HepG2 (cell line): ENCODE data around the gene FAM241B. TPM values are rescaled to one million over a fixed set of nuclear protein-coding genes. Genes with fewer than 3 reads are reported as not detected.

Source experiments
- ATAC-seq: fragments of 200-7000 bp; cut with Tn5 transposase; 3 replicates; pipeline ENCODE4 v1.9.1; 2020; ENCODE audit warnings: mild to moderate bottlenecking, moderate library complexity
- BruUV-seq: library from RNA; stranded (reverse); fragments of 400-500 nt; replicated peaks from 2 replicates; lab custom pipeline; 2021; lab: Mats Ljungman, UMichigan
- CTCF ChIA-PET: fragments of 300-600 bp; formaldehyde crosslinking; extraction: SDS; loops from one replicate; lab custom pipeline; 2021; ENCODE audit warnings: low total read pairs, inconsistent platforms, low intra/inter-chr PET ratio; lab: Yijun Ruan, JAX
- POLR2A ChIA-PET: fragments of 350-600 bp; sonication (Branson Sonifier 250); formaldehyde crosslinking; loops from one replicate; lab custom pipeline; 2020; ENCODE audit warnings: antibody characterized with exemption, inconsistent platforms; lab: Yijun Ruan, JAX
- DNase-seq: peaks from one replicate; pipeline ENCODE4 v3.0.0-alpha.2; 2015; ENCODE audit warnings: low spot score
- FAIRE-seq: peaks from 3 replicates; lab custom pipeline; 2011; peaks lifted over from hg19 to GRCh38; lab: Jason Lieb, UNC
- H2AFZ ChIP-seq: one replicate; pipeline ENCODE4 v1.6.1; 2011; ENCODE audit warnings: low read length, inconsistent platforms
- H3K27ac ChIP-seq: fragments of 300-600 bp; 3 replicates; pipeline ENCODE4 v1.8.0; 2011; ENCODE audit warnings: mixed run types, mild to moderate bottlenecking, mixed read lengths, low read length, inconsistent platforms; ENCODE audit not compliant: insufficient read depth; ENCODE audit errors: extremely low read length
- H3K27me3 ChIP-seq, 2 experiments: fragments of 200-600 bp in 1 of 2; 2 replicates in 1 of 2; 3 replicates in 1 of 2; pipeline versions ENCODE4 v1.6.0 to v1.8.0; 2011; ENCODE audit warnings: low read length in 2 of 2, mild to moderate bottlenecking in 2 of 2, moderate library complexity in 2 of 2, inconsistent platforms in 1 of 2; ENCODE audit not compliant: insufficient read depth in 2 of 2, control insufficient read depth in 1 of 2
- H3K36me3 ChIP-seq, 2 experiments: fragments of 200-600 bp in 1 of 2; replicated peaks in 1 of 2; 2 replicates in 1 of 2; 3 replicates in 1 of 2; pipeline versions ENCODE4 v1.5.1 to v1.8.0; 2011; ENCODE audit warnings: low read length in 2 of 2, inconsistent platforms in 1 of 2; ENCODE audit not compliant: insufficient read depth in 2 of 2, control insufficient read depth in 1 of 2
- H3K4me1 ChIP-seq: 2 replicates; pipeline ENCODE4 v1.5.1; 2012; ENCODE audit warnings: low read length, inconsistent platforms; ENCODE audit not compliant: insufficient read depth
- H3K4me2 ChIP-seq: 2 replicates; pipeline ENCODE4 v1.6.0; 2011; ENCODE audit warnings: low read depth, low read length, inconsistent platforms
- H3K4me3 ChIP-seq, 3 experiments: fragments of 200-600 bp in 1 of 3; sonication (generic), shearing (Covaris generic) in 1 of 3; replicated peaks in 1 of 3; 2 replicates each; pipeline ENCODE4 v1.5.1; 2011 to 2016; ENCODE audit warnings: low read length in 3 of 3, inconsistent platforms in 2 of 3, low read depth in 2 of 3, mild to moderate bottlenecking in 2 of 3, control low read depth in 1 of 3, mixed read lengths in 1 of 3; ENCODE audit not compliant: insufficient read depth in 1 of 3
- H3K79me2 ChIP-seq: one replicate; pipeline ENCODE4 v1.6.1; 2011; ENCODE audit warnings: low read length, inconsistent platforms; ENCODE audit not compliant: insufficient read depth
- H3K9ac ChIP-seq: 2 replicates; pipeline ENCODE4 v1.6.0; 2011; ENCODE audit warnings: mild to moderate bottlenecking, low read depth, low read length, inconsistent platforms; ENCODE audit not compliant: insufficient read depth
- H3K9me3 ChIP-seq: 2 replicates; pipeline ENCODE4 v1.5.1; 2012; ENCODE audit warnings: mild to moderate bottlenecking, low read length
- H4K20me1 ChIP-seq: 2 replicates; pipeline ENCODE4 v1.6.0; 2011; ENCODE audit warnings: inconsistent platforms, mild to moderate bottlenecking, low read length, moderate library complexity; ENCODE audit not compliant: insufficient read depth
- DR1 ChIP-seq: sonication (generic); formaldehyde crosslinking; IDR thresholded peaks from 2 replicates; pipeline ENCODE4 v1.8.0; 2021; ENCODE audit warnings: mild to moderate bottlenecking, missing genetic modification reagents, inconsistent platforms
- FLYWCH1 ChIP-seq: sonication (generic); formaldehyde crosslinking; IDR thresholded peaks from 2 replicates; pipeline ENCODE4 v1.8.1; 2023; ENCODE audit warnings: mild to moderate bottlenecking, missing genetic modification reagents
- FOXA1 ChIP-seq, 2 experiments: fragments of 450-650 bp in 1 of 2; sonication (generic) in 1 of 2; formaldehyde crosslinking in 1 of 2; IDR thresholded peaks; 2 replicates each; pipeline versions ENCODE4 v1.4.0 to v1.6.1; 2016 to 2020; ENCODE audit warnings: missing genetic modification reagents in 1 of 2
- GABPA ChIP-seq, 2 experiments: IDR thresholded peaks; 2 replicates each; pipeline ENCODE4 v1.6.1; 2011 to 2016; ENCODE audit warnings: low read depth in 2 of 2, low read length in 1 of 2, missing biosample characterization in 1 of 2, missing genetic modification characterization in 1 of 2
- IRF1 ChIP-seq: sonication (generic); formaldehyde crosslinking; IDR thresholded peaks from 2 replicates; pipeline ENCODE4 v1.4.0; 2020; ENCODE audit warnings: low read depth, mild to moderate bottlenecking, missing genetic modification reagents
- KDM2A ChIP-seq: sonication (generic); formaldehyde crosslinking; IDR thresholded peaks from 2 replicates; pipeline ENCODE4 v1.4.0; 2020; ENCODE audit warnings: low read depth, missing genetic modification reagents, borderline replicate concordance
- PPARG ChIP-seq: conservative IDR thresholded peaks from 2 replicates; pipeline ENCODE4 v1.6.1; 2016; ENCODE audit warnings: missing biosample characterization, missing genetic modification reagents
- THAP11 ChIP-seq: IDR thresholded peaks from 2 replicates; pipeline ENCODE4 v1.6.1; 2016; ENCODE audit warnings: missing biosample characterization, missing genetic modification reagents
- ZBTB39 ChIP-seq: sonication (generic); formaldehyde crosslinking; IDR thresholded peaks from 2 replicates; pipeline ENCODE4 v1.5.0; 2020; ENCODE audit warnings: missing genetic modification reagents
- ZBTB7A ChIP-seq: sonication (generic); formaldehyde crosslinking; IDR thresholded peaks from 2 replicates; pipeline ENCODE4 v1.8.0; 2022; ENCODE audit warnings: mild to moderate bottlenecking, missing genetic modification reagents
- ZC3H13 ChIP-seq: sonication (generic); formaldehyde crosslinking; IDR thresholded peaks from 2 replicates; pipeline ENCODE4 v1.8.1; 2023; ENCODE audit warnings: mild to moderate bottlenecking, missing genetic modification reagents, moderate library complexity
- ZNF530 ChIP-seq: sonication (generic); formaldehyde crosslinking; IDR thresholded peaks from 2 replicates; pipeline ENCODE4 v1.5.0; 2020; ENCODE audit warnings: low read depth, mild to moderate bottlenecking, missing genetic modification reagents
- ZNF749 ChIP-seq: sonication (generic); formaldehyde crosslinking; IDR thresholded peaks from 2 replicates; pipeline ENCODE4 v1.8.0; 2022; ENCODE audit warnings: mild to moderate bottlenecking, missing genetic modification reagents, moderate library complexity, borderline replicate concordance
- ZSCAN20 ChIP-seq: sonication (generic); formaldehyde crosslinking; IDR thresholded peaks from 2 replicates; pipeline ENCODE4 v1.4.0; 2020; ENCODE audit warnings: missing genetic modification reagents, mild to moderate bottlenecking, borderline replicate concordance
- WGBS: methylation state at CpG from one replicate; pipeline ENCODE4 v1.1.6; 2017; ENCODE audit warnings: low lambda C conversion rate; 5-methylcytosine and 5-hydroxymethylcytosine counted together
- in situ Hi-C: cut with HindIII; loops from 2 replicates; pipeline ENCODE4 v1.10.0; 2017; ENCODE audit warnings: low pct_unique_long_range_greater_than_20kb; ENCODE audit not compliant: extremely low pct_ligation_motif_present
- intact Hi-C: fragments of 100-400 bp; cut with micrococcal nuclease; formaldehyde crosslinking; loops from one replicate; pipeline ENCODE4 v1.10.0; 2022; ENCODE audit not compliant: unreplicated experiment
- polyA plus RNA-seq, 8 experiments: library from polyadenylated mRNA; depleted of rRNA in 3 of 8; stranded (reverse) in 7 of 8; unstranded in 1 of 8; fragments of >200 nt; fragmentation: Illumina TruSeq in 4 of 8; extraction: Trizol in 4 of 8; gene quantifications; 2 replicates each; pipeline versions ENCODE4 v1.2.1 to v1.2.3, GENCODE V29; 2011 to 2016; ENCODE audit warnings: low read depth in 4 of 8, missing spikeins in 1 of 8, mixed read lengths in 1 of 8; ENCODE audit not compliant: insufficient read depth in 1 of 8
- total RNA-seq, 5 experiments: library from RNA; depleted of rRNA; stranded (reverse); fragments of >200 nt; fragmentation: Illumina TruSeq; extraction: Trizol; gene quantifications; 2 replicates each; pipeline ENCODE4 v1.2.3, GENCODE V29; 2016; ENCODE audit warnings: low read depth in 1 of 5
- TF ChIP-seq, protein P1 (sequence below): sonication (generic); formaldehyde crosslinking; IDR thresholded peaks from 2 replicates; pipeline ENCODE4; 2020; ENCODE audit warnings: missing genetic modification reagents, mild to moderate bottlenecking, borderline replicate concordance
- TF ChIP-seq, protein P2 (sequence below): sonication (generic); formaldehyde crosslinking; conservative IDR thresholded peaks from 2 replicates; pipeline ENCODE4 v1.8.1; 2023; ENCODE audit warnings: missing genetic modification reagents
- TF ChIP-seq, protein P3 (sequence below): sonication (generic); formaldehyde crosslinking; IDR thresholded peaks from 2 replicates; pipeline ENCODE4 v1.4.0; 2020; ENCODE audit warnings: missing genetic modification reagents, low read depth, mild to moderate bottlenecking, borderline replicate concordance

FAM241B gene
- total and polyA plus RNA-seq, 2 of the 13 experiments (the other 11 are each of a cell fraction or from before 2014, with no cell fraction given) = 1.9 to 4.0 TPM

DNA sequence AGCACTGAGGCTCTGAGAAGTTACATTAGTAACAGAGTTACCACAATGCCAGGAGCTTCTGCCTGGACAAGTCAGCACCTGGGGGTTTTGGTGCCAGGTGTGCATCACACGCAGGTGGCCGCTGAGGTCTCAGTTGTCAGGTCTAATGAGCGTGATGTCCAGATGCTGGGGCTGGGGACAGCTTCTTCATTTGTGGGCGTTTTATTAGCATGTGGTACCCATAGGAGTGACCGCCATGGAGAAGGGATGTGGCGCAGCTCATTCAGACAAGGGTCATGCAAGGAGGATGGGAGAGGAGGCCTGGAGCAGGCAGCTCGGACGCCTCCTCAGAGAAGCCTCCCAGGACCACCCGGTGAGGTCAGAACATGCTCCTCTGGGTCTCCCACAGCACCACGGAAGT lies 27.8 kb downstream of the FAM241B start:
- CTCF ChIA-PET = no interaction called here
- no peak overlapping the region for H3K4me3 ChIP-seq
- ATAC-seq (no peak), DNase-seq (no peak), FAIRE-seq (no peak)
- H3K27ac ChIP-seq = no peak overlapping the region
- BruUV-seq = no TSS peak
- H2AFZ ChIP-seq = no peak overlapping the region
- 3% methylated on average over 5 of the region's 10 CpGs for WGBS
- H4K20me1 ChIP-seq = no peaks in the 10 kb centered on the region
- no peaks in the 10 kb centered on the region for H3K4me1 ChIP-seq
- H3K4me2 ChIP-seq = no peak overlapping the region
- POLR2A ChIA-PET = no interaction called here
- in situ Hi-C loops (no loop called here), intact Hi-C loops (no loop called here)
- no peak overlapping the region for H3K9ac ChIP-seq
- no peaks in the 10 kb centered on the region for H3K36me3 ChIP-seq
- no peaks in the 10 kb centered on the region for H3K9me3 ChIP-seq
- H3K79me2 ChIP-seq = no peaks in the 10 kb centered on the region
- peaks cover 0 to 35% of the 10 kb centered on the region in 2 experiments; a peak in 2 of 5 replicates for H3K27me3 ChIP-seq
- no peak for TF ChIP-seq ZBTB7A
- TF ChIP-seq ZNF749 = no peak
- TF ChIP-seq, protein P1, sequence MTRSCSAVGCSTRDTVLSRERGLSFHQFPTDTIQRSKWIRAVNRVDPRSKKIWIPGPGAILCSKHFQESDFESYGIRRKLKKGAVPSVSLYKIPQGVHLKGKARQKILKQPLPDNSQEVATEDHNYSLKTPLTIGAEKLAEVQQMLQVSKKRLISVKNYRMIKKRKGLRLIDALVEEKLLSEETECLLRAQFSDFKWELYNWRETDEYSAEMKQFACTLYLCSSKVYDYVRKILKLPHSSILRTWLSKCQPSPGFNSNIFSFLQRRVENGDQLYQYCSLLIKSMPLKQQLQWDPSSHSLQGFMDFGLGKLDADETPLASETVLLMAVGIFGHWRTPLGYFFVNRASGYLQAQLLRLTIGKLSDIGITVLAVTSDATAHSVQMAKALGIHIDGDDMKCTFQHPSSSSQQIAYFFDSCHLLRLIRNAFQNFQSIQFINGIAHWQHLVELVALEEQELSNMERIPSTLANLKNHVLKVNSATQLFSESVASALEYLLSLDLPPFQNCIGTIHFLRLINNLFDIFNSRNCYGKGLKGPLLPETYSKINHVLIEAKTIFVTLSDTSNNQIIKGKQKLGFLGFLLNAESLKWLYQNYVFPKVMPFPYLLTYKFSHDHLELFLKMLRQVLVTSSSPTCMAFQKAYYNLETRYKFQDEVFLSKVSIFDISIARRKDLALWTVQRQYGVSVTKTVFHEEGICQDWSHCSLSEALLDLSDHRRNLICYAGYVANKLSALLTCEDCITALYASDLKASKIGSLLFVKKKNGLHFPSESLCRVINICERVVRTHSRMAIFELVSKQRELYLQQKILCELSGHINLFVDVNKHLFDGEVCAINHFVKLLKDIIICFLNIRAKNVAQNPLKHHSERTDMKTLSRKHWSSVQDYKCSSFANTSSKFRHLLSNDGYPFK = no peak
- no peak for TF ChIP-seq PPARG
- TF ChIP-seq, protein P2, sequence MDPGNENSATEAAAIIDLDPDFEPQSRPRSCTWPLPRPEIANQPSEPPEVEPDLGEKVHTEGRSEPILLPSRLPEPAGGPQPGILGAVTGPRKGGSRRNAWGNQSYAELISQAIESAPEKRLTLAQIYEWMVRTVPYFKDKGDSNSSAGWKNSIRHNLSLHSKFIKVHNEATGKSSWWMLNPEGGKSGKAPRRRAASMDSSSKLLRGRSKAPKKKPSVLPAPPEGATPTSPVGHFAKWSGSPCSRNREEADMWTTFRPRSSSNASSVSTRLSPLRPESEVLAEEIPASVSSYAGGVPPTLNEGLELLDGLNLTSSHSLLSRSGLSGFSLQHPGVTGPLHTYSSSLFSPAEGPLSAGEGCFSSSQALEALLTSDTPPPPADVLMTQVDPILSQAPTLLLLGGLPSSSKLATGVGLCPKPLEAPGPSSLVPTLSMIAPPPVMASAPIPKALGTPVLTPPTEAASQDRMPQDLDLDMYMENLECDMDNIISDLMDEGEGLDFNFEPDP = no peak
- TF ChIP-seq ZBTB39 (CRISPR knock-in tag) = no peak
- TF ChIP-seq, protein P3, sequence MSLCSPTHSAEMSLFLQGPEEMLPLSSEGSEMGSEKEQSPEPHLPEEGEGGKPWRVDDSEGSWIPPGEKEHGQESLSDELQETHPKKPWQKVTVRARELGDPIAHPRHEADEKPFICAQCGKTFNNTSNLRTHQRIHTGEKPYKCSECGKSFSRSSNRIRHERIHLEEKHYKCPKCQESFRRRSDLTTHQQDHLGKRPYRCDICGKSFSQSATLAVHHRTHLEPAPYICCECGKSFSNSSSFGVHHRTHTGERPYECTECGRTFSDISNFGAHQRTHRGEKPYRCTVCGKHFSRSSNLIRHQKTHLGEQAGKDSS (CRISPR knock-in tag) = no peak
- no peak for TF ChIP-seq IRF1 (CRISPR knock-in tag)
- TF ChIP-seq ZC3H13 = no peak
- no peak for TF ChIP-seq FOXA1 (IDR thresholded peaks at IDR 0.05)
- TF ChIP-seq FOXA1 (CRISPR knock-in tag; IDR thresholded peaks at IDR 0.05) = no peak
- no peak for TF ChIP-seq ZNF530 (CRISPR knock-in tag)
- TF ChIP-seq THAP11 (CRISPR knock-in tag) = no peak
- TF ChIP-seq FLYWCH1 (CRISPR knock-in tag) = no peak
- TF ChIP-seq GABPA (IDR thresholded peaks at IDR 0.05; ENCODE audit: low read depth, low read length) = no peak
- no peak for TF ChIP-seq GABPA (CRISPR knock-in tag; IDR thresholded peaks at IDR 0.05; ENCODE audit: low read depth)
- no peak for TF ChIP-seq ZSCAN20 (CRISPR knock-in tag)
- TF ChIP-seq DR1 (CRISPR knock-in tag) = no peak
- TF ChIP-seq KDM2A (CRISPR knock-in tag) = no peak
